A673 (cell line): ENCODE measurements around the gene TRIM65. TPM values are rescaled to one million over a fixed set of nuclear protein-coding genes. Genes with fewer than 3 reads are reported as not detected.

Experiments used
- BruUV-seq: library from RNA; stranded (reverse); fragments of 400-500 nt; replicated peaks from 2 replicates; lab custom pipeline; 2021; lab: Mats Ljungman, UMichigan
- CTCF ChIA-PET: fragments of 300-600 bp; sonication (Branson Sonifier 250); formaldehyde crosslinking; loops from one replicate; lab custom pipeline; 2022; ENCODE audit warnings: antibody characterized with exemption; lab: Charles Lee
- POLR2A ChIA-PET: fragments of 300-600 bp; sonication (Branson Sonifier 250); formaldehyde crosslinking; loops from one replicate; lab custom pipeline; 2022; ENCODE audit warnings: antibody characterized with exemption; ENCODE audit not compliant: low non-redundant PET; lab: Charles Lee
- DNase-seq: peaks from one replicate; pipeline ENCODE4 v3.0.0-alpha.2; 2015; ENCODE audit warnings: low spot score
- H3K27ac ChIP-seq: fragments of 200-600 bp; sonication (generic); 2 replicates; pipeline ENCODE4 v1.5.1; 2016; ENCODE audit warnings: mixed run types, low read depth, mild to moderate bottlenecking, mixed read lengths, antibody characterized with exemption, low read length; ENCODE audit not compliant: poor library complexity, severe bottlenecking
- H3K27me3 ChIP-seq: fragments of 200-600 bp; sonication (generic); replicated peaks from 2 replicates; pipeline ENCODE4 v1.6.1; 2017; ENCODE audit warnings: mixed run types, low read depth, mild to moderate bottlenecking, mixed read lengths, antibody characterized with exemption, low read length; ENCODE audit not compliant: insufficient read depth, poor library complexity
- H3K36me3 ChIP-seq: fragments of 200-600 bp; sonication (generic); 2 replicates; pipeline ENCODE4 v1.6.1; 2016; ENCODE audit warnings: mixed run types, mild to moderate bottlenecking, mixed read lengths, antibody characterized with exemption, low read length; ENCODE audit not compliant: insufficient read depth, poor library complexity, severe bottlenecking
- H3K4me1 ChIP-seq: fragments of 200-600 bp; sonication (generic); 2 replicates; pipeline ENCODE4 v1.6.1; 2017; ENCODE audit warnings: mixed run types, mild to moderate bottlenecking, mixed read lengths, antibody characterized with exemption, low read length; ENCODE audit not compliant: insufficient read depth, poor library complexity, severe bottlenecking
- H3K4me3 ChIP-seq: fragments of 200-600 bp; sonication (generic); 2 replicates; pipeline ENCODE4 v1.5.1; 2016; ENCODE audit warnings: low read depth, mixed run types, mild to moderate bottlenecking, mixed read lengths, low read length; ENCODE audit not compliant: poor library complexity, severe bottlenecking
- H3K9me3 ChIP-seq: fragments of 200-600 bp; sonication (generic); 2 replicates; pipeline ENCODE4 v1.6.1; 2016; ENCODE audit warnings: mixed run types, low read depth, mild to moderate bottlenecking, mixed read lengths, antibody characterized with exemption, low read length; ENCODE audit not compliant: poor library complexity, severe bottlenecking
- CTCF ChIP-seq: fragments of 300-800, 200-600 bp; sonication (generic); conservative IDR thresholded peaks from 2 replicates; pipeline ENCODE4 v1.5.1; 2017; ENCODE audit warnings: low read depth, mild to moderate bottlenecking, antibody characterized with exemption, low read length, moderate library complexity, mixed read lengths
- EZH2 ChIP-seq: fragments of 200-600 bp; sonication (generic); IDR thresholded peaks from 2 replicates; pipeline ENCODE4 v1.6.1; 2017; ENCODE audit warnings: borderline replicate concordance, low read depth, mild to moderate bottlenecking, mixed read lengths, antibody characterized with exemption, low read length; ENCODE audit not compliant: poor library complexity, severe bottlenecking
- intact Hi-C: fragments of 100-400 bp; cut with micrococcal nuclease; formaldehyde crosslinking; loops from one replicate; pipeline ENCODE4 v1.10.0; 2022; ENCODE audit not compliant: unreplicated experiment
- total RNA-seq: library from RNA; stranded (reverse); gene quantifications from 2 replicates; pipeline ENCODE4 v1.2.3, GENCODE V29; 2021

The TRIM65 gene
- total RNA-seq, 1 experiment from 2014 or later = 47.9 TPM

- DNase-seq = no peak
- Histone ChIP-seq H3K27ac (no peak overlapping the region), H3K4me1 (no peaks in the 10 kb centered on the region), H3K27me3 (no peaks in the 10 kb centered on the region), H3K9me3 (no peaks in the 10 kb centered on the region), H3K36me3 (peaks cover 15% of the 10 kb centered on the region), H3K4me3 (no peak overlapping the region)
- no peak for TF ChIP-seq CTCF
- TF ChIP-seq EZH2 = no peak
- CTCF ChIA-PET = no interaction called here
- intact Hi-C loops = no loop called here
- BruUV-seq = no TSS peak
- POLR2A ChIA-PET = no interaction called here
These were observed 18.5 kb upstream of the TRIM65 start for GRCh38 chr17:75915268-75915667.

GRCh38 chr17:75914643-75915267 lies 18.0 kb upstream of the TRIM65 start:
- intact Hi-C loops = no loop called here
- DNase-seq = no peak
- H3K27me3 ChIP-seq = no peaks in the 10 kb centered on the region
- no peaks in the 10 kb centered on the region for H3K4me1 ChIP-seq
- no peak overlapping the region for H3K4me3 ChIP-seq
- no peak overlapping the region for H3K27ac ChIP-seq
- no TSS peak for BruUV-seq
- H3K36me3 ChIP-seq = peaks cover 13% of the 10 kb centered on the region
- no peak for TF ChIP-seq EZH2
- ChIA-PET CTCF (no interaction called here), POLR2A (no interaction called here)
- no peaks in the 10 kb centered on the region for H3K9me3 ChIP-seq

GRCh38 chr17:75913537-75914210 lies 16.9 kb upstream of the TRIM65 start:
- Histone ChIP-seq H3K36me3 (peaks cover 12% of the 10 kb centered on the region), H3K9me3 (no peaks in the 10 kb centered on the region), H3K4me1 (no peaks in the 10 kb centered on the region), H3K27me3 (no peaks in the 10 kb centered on the region), H3K4me3 (no peak overlapping the region), H3K27ac (no peak overlapping the region)
- no peak for DNase-seq
- TF ChIP-seq EZH2 (no peak), CTCF (no peak)
- intact Hi-C loops = no loop called here
- ChIA-PET POLR2A (no interaction called here), CTCF (no interaction called here)
- BruUV-seq = no TSS peak
